Measurements from ENCODE around the gene CDKN1A.
A peak's percentile ranks its signal among the peaks of the same experiment; 100 is the strongest.

CDKN1A gene

GRCh38 chr6:36678488-36679042, at the start of gene CDKN1A:
CDKN1A (plus strand) TSS chr6:36678714; CDS start chr6:36684102, 5,388 bp downstream.
- Histone ChIP-seq H3K4me3 (peak within 1 kb of the TSS; percentile 99), H3K4me2 (peak within 1 kb of the TSS; percentile 91), H4K20me1 (peaks cover 48% of the 10 kb centered on the region), H3K27me3 (no peaks in the 10 kb centered on the region), H3K4me1 (peaks cover 63% of the 10 kb centered on the region), H3K27ac (peak within 1 kb of the TSS; percentile 96), H3K9me3 (no peaks in the 10 kb centered on the region), H3K36me3 (peaks cover 15% of the 10 kb centered on the region), H3K9ac (peak within 1 kb of the TSS; percentile 99)
- no peak for TF ChIP-seq Cebpa-rat (IDR thresholded peaks at IDR 0.05)

DNA sequence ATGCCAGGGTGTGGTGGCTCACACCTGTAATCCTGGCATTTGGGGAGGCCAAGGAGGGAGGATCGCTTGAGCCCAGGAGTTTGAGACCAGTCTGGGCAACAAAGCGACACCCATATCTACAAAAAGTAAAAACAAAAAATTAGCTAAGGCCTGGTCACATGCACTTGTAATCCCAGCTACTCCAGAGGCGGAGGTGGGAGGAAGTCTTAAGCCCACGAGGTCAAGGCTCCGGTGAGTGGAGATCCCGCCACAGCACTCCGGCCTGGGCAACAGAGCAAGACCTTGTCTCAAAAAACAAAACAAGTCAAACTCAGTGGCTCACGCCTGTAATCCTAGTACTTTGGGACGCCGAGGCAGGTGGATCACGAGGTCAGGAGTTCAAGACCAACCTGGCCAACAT, 48.7 kb upstream of the CDKN1A start:
- Histone ChIP-seq H3K4me2 (0 out of 2 replicates have a peak overlapping the region, but pooled peaks have one; percentile 56), H3K36me3 (no peaks in the 10 kb centered on the region), H3K4me3 (no peak overlapping the region), H3K27ac (peak overlapping the region; percentile 62; the same call in 1 of the 2 replicates), H3K9me3 (no peaks in the 10 kb centered on the region), H3K4me1 (peaks cover 98% of the 10 kb centered on the region), H4K20me1 (no peaks in the 10 kb centered on the region), H3K27me3 (no peaks in the 10 kb centered on the region), H3K9ac (no peak overlapping the region)
- TF ChIP-seq Cebpa-rat (IDR thresholded peaks at IDR 0.05) = no peak

GRCh38 chr6:36631326-36632011, 47.0 kb upstream of the CDKN1A start:
- H4K20me1 ChIP-seq = no peaks in the 10 kb centered on the region
- peak overlapping the region; percentile 21; the same call in 1 of the 2 replicates for H3K27ac ChIP-seq
- TF ChIP-seq Cebpa-rat (IDR thresholded peaks at IDR 0.05) = no peak
- H3K4me1 ChIP-seq = peaks cover 98% of the 10 kb centered on the region
- no peak overlapping the region for H3K9ac ChIP-seq
- H3K4me2 ChIP-seq = peak overlapping the region; percentile 67
- H3K9me3 ChIP-seq = no peaks in the 10 kb centered on the region
- no peaks in the 10 kb centered on the region for H3K27me3 ChIP-seq
- no peak overlapping the region for H3K4me3 ChIP-seq
- H3K36me3 ChIP-seq = no peaks in the 10 kb centered on the region

DNA sequence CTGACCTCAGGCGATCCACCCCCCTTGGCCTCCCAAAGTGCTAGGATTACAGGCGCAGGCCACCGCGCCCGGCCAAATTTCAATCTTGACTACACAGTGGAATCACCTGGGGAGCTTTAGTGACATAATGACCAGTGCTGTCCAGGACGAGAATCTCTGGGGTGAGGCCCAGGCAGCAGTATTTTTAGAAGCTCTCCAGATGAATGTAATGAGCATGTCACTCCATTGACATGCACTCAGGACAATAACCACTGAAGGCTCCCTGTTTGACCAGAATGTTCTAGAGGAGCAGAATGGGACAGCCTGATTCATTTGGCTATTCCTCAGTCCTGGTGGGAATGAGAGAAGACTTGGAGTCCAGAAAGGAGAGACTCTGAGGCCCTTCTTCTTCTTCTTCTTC, 45.1 kb upstream of the CDKN1A start:
- Histone ChIP-seq H3K9me3 (no peaks in the 10 kb centered on the region), H4K20me1 (no peaks in the 10 kb centered on the region), H3K4me3 (no peak overlapping the region), H3K36me3 (no peaks in the 10 kb centered on the region), H3K27ac (peak overlapping the region; percentile 83), H3K27me3 (no peaks in the 10 kb centered on the region), H3K9ac (peak overlapping the region; percentile 60; the same call in 1 of the 2 replicates), H3K4me2 (peak overlapping the region; percentile 55), H3K4me1 (peaks cover 93% of the 10 kb centered on the region)
- no peak for TF ChIP-seq Cebpa-rat (IDR thresholded peaks at IDR 0.05)

DNA sequence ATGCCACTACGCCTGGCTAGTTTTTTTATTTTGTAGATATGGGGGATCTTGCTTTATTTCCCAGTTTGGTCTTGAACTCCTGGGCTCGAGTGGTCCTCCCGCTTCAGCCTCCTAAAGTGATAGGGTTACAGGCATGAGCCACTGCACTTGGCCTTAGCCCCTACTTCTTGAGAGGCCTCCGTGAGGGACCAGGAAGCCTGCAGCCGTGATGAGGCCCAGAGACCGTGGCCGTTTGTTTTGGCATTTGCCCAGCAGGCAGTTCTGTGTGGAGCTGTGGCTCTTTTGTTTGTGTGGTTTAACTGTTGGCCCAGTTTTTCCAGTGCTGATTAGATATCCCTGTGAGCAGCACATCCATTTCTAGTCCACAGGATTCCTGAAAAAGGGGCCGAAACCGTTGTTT, 44.6 kb upstream of the CDKN1A start:
- H3K27ac ChIP-seq = peak overlapping the region; percentile 83
- no peaks in the 10 kb centered on the region for H3K9me3 ChIP-seq
- TF ChIP-seq Cebpa-rat (IDR thresholded peaks at IDR 0.05) = no peak
- no peaks in the 10 kb centered on the region for H3K27me3 ChIP-seq
- H3K4me1 ChIP-seq = peaks cover 88% of the 10 kb centered on the region
- no peaks in the 10 kb centered on the region for H3K36me3 ChIP-seq
- H3K4me3 ChIP-seq = no peak overlapping the region
- H3K9ac ChIP-seq = peak overlapping the region; percentile 60
- no peaks in the 10 kb centered on the region for H4K20me1 ChIP-seq
- H3K4me2 ChIP-seq = peak overlapping the region; percentile 55

GRCh38 chr6:36634317-36635108, 44.0 kb upstream of the CDKN1A start:
- H3K27ac ChIP-seq = peak overlapping the region; percentile 83
- H3K4me2 ChIP-seq = peak overlapping the region; percentile 55
- H3K27me3 ChIP-seq = no peaks in the 10 kb centered on the region
- peak overlapping the region; percentile 60 for H3K9ac ChIP-seq
- no peaks in the 10 kb centered on the region for H3K9me3 ChIP-seq
- H4K20me1 ChIP-seq = no peaks in the 10 kb centered on the region
- TF ChIP-seq Cebpa-rat (IDR thresholded peaks at IDR 0.05) = no peak
- no peaks in the 10 kb centered on the region for H3K36me3 ChIP-seq
- no peak overlapping the region for H3K4me3 ChIP-seq
- H3K4me1 ChIP-seq = peaks cover 88% of the 10 kb centered on the region

GRCh38 chr6:36636283-36636682, 42.2 kb upstream of the CDKN1A start:
- Histone ChIP-seq H3K27me3 (no peaks in the 10 kb centered on the region), H3K27ac (peak overlapping the region; percentile 52; the same call in 1 of the 2 replicates), H3K4me1 (peaks cover 83% of the 10 kb centered on the region), H3K9me3 (no peaks in the 10 kb centered on the region), H3K4me3 (no peak overlapping the region), H3K4me2 (peak overlapping the region; percentile 51), H3K36me3 (no peaks in the 10 kb centered on the region), H3K9ac (peak overlapping the region; percentile 6; the same call in 1 of the 2 replicates), H4K20me1 (no peaks in the 10 kb centered on the region)
- TF ChIP-seq Cebpa-rat (IDR thresholded peaks at IDR 0.05) = no peak

- Histone ChIP-seq H3K27ac (peak overlapping the region; percentile 52; the same call in 1 of the 2 replicates), H3K4me3 (no peak overlapping the region), H4K20me1 (no peaks in the 10 kb centered on the region), H3K36me3 (no peaks in the 10 kb centered on the region), H3K4me2 (peak overlapping the region; percentile 51), H3K9ac (peak overlapping the region; percentile 6; the same call in 1 of the 2 replicates), H3K9me3 (no peaks in the 10 kb centered on the region), H3K27me3 (no peaks in the 10 kb centered on the region), H3K4me1 (peaks cover 83% of the 10 kb centered on the region)
- TF ChIP-seq Cebpa-rat (IDR thresholded peaks at IDR 0.05) = no peak
These were observed 41.7 kb upstream of the CDKN1A start for GRCh38 chr6:36636687-36637418.

DNA sequence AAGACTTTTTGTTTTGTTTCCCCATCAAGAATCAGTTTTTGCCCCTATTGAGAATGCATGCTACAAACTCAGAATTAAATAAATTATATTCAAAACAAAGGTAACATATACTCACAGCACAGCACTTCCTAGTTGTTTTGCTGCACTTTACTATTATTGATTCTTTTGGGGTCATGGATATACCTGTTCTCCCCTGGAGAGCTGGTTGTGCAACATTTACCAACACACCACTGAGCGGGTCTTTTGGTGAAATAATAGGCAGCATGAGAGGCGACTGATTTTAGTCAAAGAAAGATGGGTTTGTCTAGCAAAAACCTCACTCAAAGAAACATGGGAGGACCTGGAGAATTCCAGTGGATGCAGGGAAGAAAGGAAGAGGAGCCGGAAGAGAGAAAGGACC, 39.9 kb upstream of the CDKN1A start:
- Histone ChIP-seq H3K4me3 (no peak overlapping the region), H3K4me1 (peaks cover 83% of the 10 kb centered on the region), H3K9ac (no peak overlapping the region), H4K20me1 (no peaks in the 10 kb centered on the region), H3K9me3 (no peaks in the 10 kb centered on the region), H3K27ac (no peak overlapping the region), H3K36me3 (no peaks in the 10 kb centered on the region), H3K27me3 (no peaks in the 10 kb centered on the region), H3K4me2 (no peak overlapping the region)
- TF ChIP-seq Cebpa-rat (IDR thresholded peaks at IDR 0.05) = no peak
